Measurements from ENCODE around the gene PPFIA2.

DNA sequence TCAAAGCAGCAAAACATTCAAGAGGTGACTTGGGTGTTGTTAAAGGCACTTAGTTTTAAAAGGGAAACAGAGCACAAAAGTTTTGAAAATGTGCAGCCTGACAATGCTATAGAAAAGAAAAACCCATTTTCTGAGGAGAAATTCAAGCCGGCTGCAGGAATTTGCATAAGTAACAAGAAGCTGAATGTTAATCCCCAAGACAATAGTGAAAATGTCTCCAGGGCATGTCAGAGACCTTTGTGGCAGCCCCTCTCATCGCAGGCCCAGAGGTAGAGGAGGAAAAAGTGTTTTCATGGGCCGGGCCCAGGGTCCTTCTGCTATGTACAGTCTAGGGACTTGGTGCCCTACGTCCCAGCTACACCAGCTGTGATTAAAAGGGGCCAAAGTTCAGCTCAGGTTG, 167.9 kb downstream of the PPFIA2 start:
- TF ChIP-seq, protein P1, sequence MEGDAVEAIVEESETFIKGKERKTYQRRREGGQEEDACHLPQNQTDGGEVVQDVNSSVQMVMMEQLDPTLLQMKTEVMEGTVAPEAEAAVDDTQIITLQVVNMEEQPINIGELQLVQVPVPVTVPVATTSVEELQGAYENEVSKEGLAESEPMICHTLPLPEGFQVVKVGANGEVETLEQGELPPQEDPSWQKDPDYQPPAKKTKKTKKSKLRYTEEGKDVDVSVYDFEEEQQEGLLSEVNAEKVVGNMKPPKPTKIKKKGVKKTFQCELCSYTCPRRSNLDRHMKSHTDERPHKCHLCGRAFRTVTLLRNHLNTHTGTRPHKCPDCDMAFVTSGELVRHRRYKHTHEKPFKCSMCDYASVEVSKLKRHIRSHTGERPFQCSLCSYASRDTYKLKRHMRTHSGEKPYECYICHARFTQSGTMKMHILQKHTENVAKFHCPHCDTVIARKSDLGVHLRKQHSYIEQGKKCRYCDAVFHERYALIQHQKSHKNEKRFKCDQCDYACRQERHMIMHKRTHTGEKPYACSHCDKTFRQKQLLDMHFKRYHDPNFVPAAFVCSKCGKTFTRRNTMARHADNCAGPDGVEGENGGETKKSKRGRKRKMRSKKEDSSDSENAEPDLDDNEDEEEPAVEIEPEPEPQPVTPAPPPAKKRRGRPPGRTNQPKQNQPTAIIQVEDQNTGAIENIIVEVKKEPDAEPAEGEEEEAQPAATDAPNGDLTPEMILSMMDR (IDR thresholded peaks at IDR 0.05), result no peak
- TF ChIP-seq POLR2A (IDR thresholded peaks at IDR 0.05) (no peak), EP300 (IDR thresholded peaks at IDR 0.05) (no peak), POLR2AphosphoS5 (IDR thresholded peaks at IDR 0.05) (no peak)
